Right lobe of liver (tissue), 4 donors: ENCODE measurements around the gene MBNL3.

Source experiments
- CTCF ChIP-seq, 4 donors: fragments of 200-600 bp in 3 of 4; fragments of 450-650 bp in 1 of 4; IDR thresholded peaks; one replicate each; pipeline versions ENCODE4 v1.5.1 to v1.8.0; 2016 to 2022; ENCODE audit warnings: antibody characterized with exemption in 4 of 4, mild to moderate bottlenecking in 2 of 4
- POLR2A ChIP-seq: fragments of 450-650 bp; IDR thresholded peaks from one replicate; pipeline ENCODE4 v1.6.1; 2017; ENCODE audit warnings: antibody characterized with exemption, mild to moderate bottlenecking
- donor health status: DM: no; HTN: no; CAD: no.
- donor health status: DM: no; HTN: no; CAD: no.
- donor health status: DM: no; HTN: yes; CAD: no.

GRCh38 chrX:132331000-132331399 lies 157.8 kb downstream of the MBNL3 start:
- TF ChIP-seq POLR2A = no peak
- TF ChIP-seq CTCF (IDR thresholded peaks at IDR 0.05) = no peak
